ENCODE data around the gene TENM4.

Gene TENM4

GRCh38 chr11:78795621-78796261, 645.1 kb downstream of the TENM4 start:
- peak; percentile 69 for DNase-seq

- DNase-seq, result no peak
Measured at GRCh38 chr11:78791964-78792363, 648.9 kb downstream of the TENM4 start.

- DNase-seq, result no peak
Measured at GRCh38 chr11:78791254-78791653, 649.6 kb downstream of the TENM4 start.

GRCh38 chr11:78790784-78791183, 650.0 kb downstream of the TENM4 start:
- DNase-seq, result no peak

GRCh38 chr11:78789375-78789774, 651.5 kb downstream of the TENM4 start:
- no peak for DNase-seq

GRCh38 chr11:78788533-78788932, 652.3 kb downstream of the TENM4 start:
- no peak for DNase-seq

- DNase-seq, result no peak
Measured at GRCh38 chr11:78787696-78788095, 653.1 kb downstream of the TENM4 start.

- DNase-seq, result no peak
Measured at GRCh38 chr11:78786746-78787145, 654.1 kb downstream of the TENM4 start.

- no peak for DNase-seq
Measured at GRCh38 chr11:78786086-78786485, 654.7 kb downstream of the TENM4 start.

GRCh38 chr11:78784321-78785061, 656.3 kb downstream of the TENM4 start:
- no peak for DNase-seq

GRCh38 chr11:78783846-78784245, 657.0 kb downstream of the TENM4 start:
- DNase-seq, result no peak

GRCh38 chr11:78783301-78783700, 657.5 kb downstream of the TENM4 start:
- no peak for DNase-seq

GRCh38 chr11:78782725-78783124, 658.1 kb downstream of the TENM4 start:
- no peak for DNase-seq

- no peak for DNase-seq
Measured at GRCh38 chr11:78780889-78781288, 659.9 kb downstream of the TENM4 start.

- no peak for DNase-seq
Measured at GRCh38 chr11:78773492-78773891, 667.3 kb downstream of the TENM4 start.

- DNase-seq, result no peak
Measured at GRCh38 chr11:78773077-78773476, 667.8 kb downstream of the TENM4 start.

GRCh38 chr11:78772186-78772585, 668.6 kb downstream of the TENM4 start:
- DNase-seq, result no peak

- no peak for DNase-seq
Measured at GRCh38 chr11:78770931-78771330, 669.9 kb downstream of the TENM4 start.

GRCh38 chr11:78768971-78769370, 671.9 kb downstream of the TENM4 start:
- no peak for DNase-seq

- no peak for DNase-seq
Measured at GRCh38 chr11:78768345-78768744, 672.5 kb downstream of the TENM4 start.

- no peak for DNase-seq
Measured at GRCh38 chr11:78767027-78767932, 673.5 kb downstream of the TENM4 start.

GRCh38 chr11:78764946-78765345, 675.9 kb downstream of the TENM4 start:
- no peak for DNase-seq

GRCh38 chr11:78763664-78764063, 677.2 kb downstream of the TENM4 start:
- no peak for DNase-seq

GRCh38 chr11:78762105-78762504, 678.7 kb downstream of the TENM4 start:
- no peak for DNase-seq
